GM18873 (cell line): ENCODE data around the gene LY6G5B.

Source experiments
- ATAC-seq: cut with Tn5 transposase; IDR thresholded peaks from one replicate; pipeline ENCODE4 v1.9.1; 2021; ENCODE audit warnings: mild to moderate bottlenecking, moderate library complexity, moderate number of reproducible peaks; ENCODE audit not compliant: unreplicated experiment, low FRiP score

The LY6G5B gene

DNA sequence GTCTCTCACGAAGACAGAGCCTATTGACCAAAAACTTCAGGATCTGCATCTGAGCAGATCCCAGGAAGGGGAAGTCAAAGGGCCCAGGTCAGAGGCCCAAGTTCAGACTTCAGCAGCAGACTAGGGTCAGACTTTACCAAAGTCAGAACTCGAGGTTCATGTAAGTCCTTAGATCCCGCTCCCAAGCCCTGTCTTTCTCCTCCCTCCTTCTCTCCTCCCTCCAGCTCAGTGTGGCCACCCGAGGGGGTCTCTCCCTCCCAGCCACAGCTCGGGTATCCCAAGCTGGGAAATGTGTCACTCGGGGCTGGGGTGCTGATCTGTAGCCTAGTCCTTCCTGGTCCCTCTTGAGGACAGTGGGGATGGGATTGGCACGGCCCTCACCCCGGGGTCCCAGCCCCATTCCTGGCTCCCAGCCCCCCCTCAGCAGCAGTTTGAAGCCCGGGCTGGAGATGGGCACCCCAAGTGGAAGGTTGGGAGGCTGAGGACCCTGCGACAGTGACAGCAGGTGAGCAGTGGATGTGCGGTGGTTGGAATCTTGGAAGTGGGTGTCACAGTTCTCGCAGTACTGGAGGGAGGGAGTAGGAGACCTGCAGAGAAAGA, 7.6 kb upstream of the LY6G5B start:
- ATAC-seq = no peak

DNA sequence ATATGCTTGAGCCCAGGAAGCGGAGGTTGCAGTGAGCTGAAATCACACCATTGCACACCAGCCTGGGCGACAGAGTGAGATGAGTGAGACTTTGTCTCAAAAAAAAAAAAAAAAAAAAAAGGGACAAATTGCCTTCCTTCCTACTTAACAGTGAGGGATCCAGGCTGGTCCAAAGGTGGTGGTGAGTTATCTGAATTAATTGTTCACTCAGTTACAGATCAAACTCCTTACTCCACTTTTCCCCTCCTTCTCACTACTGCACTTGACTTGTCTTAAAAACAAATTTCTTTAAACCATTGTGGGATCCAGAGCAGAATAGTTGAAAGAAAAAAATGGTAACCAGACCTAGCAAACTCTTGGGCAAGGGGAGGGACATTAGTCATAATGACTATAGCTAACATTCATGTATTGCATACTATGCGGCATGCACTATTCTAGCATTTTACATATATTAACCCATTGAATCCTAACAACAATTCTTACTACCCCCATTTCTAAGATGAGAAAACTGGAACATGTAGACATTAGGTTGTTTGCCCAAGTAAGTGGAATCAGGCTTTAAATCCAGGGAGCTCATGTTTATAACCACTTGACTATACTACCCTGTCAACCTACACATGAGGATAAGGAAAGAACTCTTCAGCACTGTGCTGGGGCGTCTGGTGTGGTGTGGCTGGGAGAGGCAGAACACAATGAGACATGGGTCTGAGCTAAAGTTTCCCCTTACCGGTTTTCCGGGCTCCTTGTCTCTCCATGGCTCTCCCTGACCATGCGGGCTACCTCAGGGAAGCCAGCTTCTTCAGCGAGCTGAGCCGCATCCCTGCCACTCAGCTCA, 6.4 kb upstream of the LY6G5B start:
- ATAC-seq = no peak

GRCh38 chr6:31663961-31664789, 5.6 kb upstream of the LY6G5B start:
- no peak for ATAC-seq

- ATAC-seq = no peak
Observed at GRCh38 chr6:31664790-31665500, 4.8 kb upstream of the LY6G5B start, which contains the start of gene GPANK1. Gene GPANK1 (minus strand): TSS chr6:31664997. CDS start chr6:31664478, 519 bp downstream.

DNA sequence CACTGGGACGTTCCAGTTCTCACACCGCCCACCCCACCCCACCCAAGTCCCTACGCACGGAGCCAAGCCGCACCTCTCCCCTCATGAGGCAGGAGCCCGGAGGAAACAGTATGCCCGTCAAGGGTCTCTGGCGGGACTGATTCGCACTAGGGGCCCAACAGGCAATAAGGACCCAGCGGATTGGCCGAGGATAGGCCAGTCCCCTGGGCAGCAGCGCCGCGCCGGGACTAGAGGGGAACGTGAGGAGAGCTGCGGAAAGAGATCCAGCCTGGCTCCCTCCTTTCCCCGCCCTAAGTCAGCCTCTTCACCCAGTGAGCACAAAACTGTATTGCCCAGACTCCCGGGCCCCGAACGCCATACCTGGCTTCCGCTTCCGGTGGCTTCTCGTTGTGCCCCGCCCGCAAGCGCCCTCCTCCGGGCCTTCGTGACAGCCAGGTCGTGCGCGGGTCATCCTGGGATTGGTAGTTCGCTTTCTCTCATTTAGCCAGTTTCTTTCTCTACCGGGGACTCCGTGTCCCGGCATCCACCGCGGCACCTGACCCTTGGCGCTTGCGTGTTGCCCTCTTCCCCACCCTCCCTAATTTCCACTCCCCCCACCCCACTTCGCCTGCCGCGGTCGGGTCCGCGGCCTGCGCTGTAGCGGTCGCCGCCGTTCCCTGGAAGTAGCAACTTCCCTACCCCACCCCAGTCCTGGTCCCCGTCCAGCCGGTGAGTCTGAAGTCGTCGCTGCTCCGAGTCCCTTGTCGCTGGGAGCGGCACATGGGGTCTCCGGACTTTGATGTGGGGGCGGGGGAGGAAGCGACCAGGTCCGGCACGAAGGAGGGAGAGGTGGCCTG, 4.1 kb upstream of the LY6G5B start, which contains the start of gene CSNK2B:
TSS of gene CSNK2B (plus strand) at position 580 of the 836 bp plus-strand sequence. CDS start 752 bp downstream, outside the sequence.
- ATAC-seq = peak; percentile 79

- ATAC-seq = no peak
Observed at GRCh38 chr6:31666337-31666965, 3.3 kb upstream of the LY6G5B start.

- ATAC-seq = no peak
Observed at GRCh38 chr6:31676322-31676903, 6.6 kb downstream of the LY6G5B start.

GRCh38 chr6:31676904-31677303, 7.1 kb downstream of the LY6G5B start:
- no peak for ATAC-seq

GRCh38 chr6:31677955-31678354, 8.2 kb downstream of the LY6G5B start:
- ATAC-seq = no peak

- no peak for ATAC-seq
Observed at GRCh38 chr6:31680226-31681134, 10.7 kb downstream of the LY6G5B start, which contains the start of gene LY6G5C. Gene LY6G5C (minus strand): TSS chr6:31681067. CDS start chr6:31680373, 694 bp downstream.

DNA sequence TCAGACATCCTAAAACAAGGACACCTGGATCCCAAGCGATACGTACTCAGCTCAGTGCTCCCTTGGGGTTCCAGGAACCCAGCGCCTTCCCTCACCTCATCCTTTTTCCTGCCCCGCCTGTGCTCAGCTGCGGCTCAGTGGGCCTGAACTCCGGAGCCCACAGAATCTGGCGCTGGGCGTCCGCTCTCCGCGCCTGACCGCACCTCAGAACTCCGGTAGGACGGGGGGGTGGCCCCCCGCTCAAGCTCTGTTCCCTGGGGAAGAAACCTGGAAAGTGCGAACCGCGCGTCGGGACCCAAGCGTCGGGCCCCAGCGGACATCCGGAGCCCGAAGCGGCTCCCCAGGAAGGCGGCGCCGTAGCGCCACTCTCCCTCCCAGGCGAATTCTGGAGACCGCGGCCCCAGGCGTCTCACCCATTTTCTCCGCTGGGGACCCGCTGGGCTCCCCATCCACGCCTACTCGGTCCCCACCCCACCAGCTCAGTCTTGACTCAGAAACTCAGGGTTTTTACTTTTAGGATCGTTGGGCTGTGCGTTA, 11.4 kb downstream of the LY6G5B start:
- ATAC-seq = no peak

DNA sequence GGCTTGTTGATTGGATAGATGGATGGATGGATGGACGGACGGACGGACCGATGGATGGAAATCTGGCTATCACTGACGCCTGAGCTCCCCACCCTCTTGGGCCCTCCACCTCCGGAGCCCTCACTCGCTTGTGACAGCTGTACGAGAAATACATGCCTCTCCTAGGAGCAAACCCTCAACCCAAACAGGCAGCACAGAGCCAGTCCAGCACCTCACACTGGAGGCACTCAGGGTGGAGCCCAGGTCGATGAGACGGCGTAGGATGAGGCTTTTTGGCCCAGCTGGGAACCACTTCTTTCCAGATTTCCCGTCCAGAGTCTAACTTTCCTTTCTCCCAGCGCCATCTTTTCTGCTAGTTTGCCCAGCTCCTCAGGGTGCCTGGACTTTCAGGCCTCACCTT, 13.8 kb downstream of the LY6G5B start:
- no peak for ATAC-seq

DNA sequence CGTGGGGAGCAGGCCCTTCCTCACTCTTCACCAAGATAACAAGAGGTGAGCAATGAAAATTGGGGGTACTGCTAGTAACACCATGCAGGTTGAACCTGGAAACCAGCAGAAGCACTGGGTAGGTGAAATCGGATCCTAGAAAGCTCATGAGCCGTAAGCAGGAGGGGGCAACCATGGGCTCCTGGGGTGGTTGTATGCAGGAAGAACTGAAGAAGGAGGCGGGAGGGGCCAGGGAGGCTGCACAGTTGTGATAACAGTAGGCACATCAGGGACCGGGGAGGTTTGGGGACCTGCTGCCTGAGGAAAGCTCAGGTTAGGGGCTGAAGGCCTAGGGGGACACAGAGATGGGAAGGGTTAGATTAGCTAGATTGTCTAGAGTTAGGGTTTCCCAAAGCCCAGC, 16.7 kb downstream of the LY6G5B start:
- ATAC-seq = no peak

DNA sequence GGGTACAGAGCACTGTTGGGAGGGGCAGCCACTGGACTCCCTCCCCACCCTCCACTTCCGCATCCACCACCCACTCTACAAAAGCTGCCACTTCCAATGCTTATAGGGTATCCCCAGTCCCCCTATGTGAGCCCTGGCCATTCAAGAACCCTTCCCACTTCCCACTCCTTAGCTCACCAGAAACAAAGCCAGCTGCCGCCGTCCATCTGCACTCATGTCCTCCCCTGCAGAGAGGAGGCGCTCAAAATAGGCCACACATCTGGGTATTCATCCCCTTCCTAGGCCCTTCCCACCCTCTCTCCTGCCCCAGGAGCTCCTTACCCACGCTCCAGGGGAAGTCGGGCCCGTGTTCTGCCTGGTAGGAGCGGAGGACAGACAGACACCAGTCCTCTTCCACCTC, 17.5 kb downstream of the LY6G5B start:
- no peak for ATAC-seq

GRCh38 chr6:31687860-31688693, 18.3 kb downstream of the LY6G5B start:
- no peak for ATAC-seq
